CD4-positive, alpha-beta T cell (primary cell): ENCODE results near the gene SOX13. TPM values are rescaled to one million over a fixed set of nuclear protein-coding genes. Genes with fewer than 3 reads are reported as not detected.

Source experiments
- ATAC-seq: fragments of 200-7000 bp; cut with Tn5 transposase; one replicate; pipeline ENCODE4 v1.10.0; 2022; ENCODE audit warnings: mild to moderate bottlenecking; ENCODE audit not compliant: poor library complexity
- CTCF ChIA-PET: fragments of 350-600 bp; sonication (Branson Sonifier 250); formaldehyde crosslinking; loops from one replicate; lab custom pipeline; 2021; ENCODE audit warnings: antibody characterized with exemption, inconsistent platforms; lab: Charles Lee
- POLR2A ChIA-PET: fragments of 350-600 bp; sonication (Branson Sonifier 250); formaldehyde crosslinking; loops from one replicate; lab custom pipeline; 2021; ENCODE audit warnings: antibody characterized with exemption, inconsistent platforms; lab: Charles Lee
- DNase-seq, 14 experiments: peaks; one replicate each; pipeline ENCODE4 v3.0.0-alpha.2; 2013 to 2020; ENCODE audit warnings: mixed read lengths in 2 of 14
- H3K27ac ChIP-seq, 2 donors: one replicate each; pipeline versions ENCODE4 v1.5.1 to v1.7.0; 2013; ENCODE audit warnings: low read length in 2 of 2, low read depth in 1 of 2, mild to moderate bottlenecking in 1 of 2
- H3K27me3 ChIP-seq, 2 experiments: 1 replicate in 1 of 2; 2 replicates in 1 of 2; pipeline versions ENCODE4 v1.6.1 to v1.7.0; 2013; ENCODE audit warnings: low read length in 2 of 2, control low read depth in 1 of 2, mild to moderate bottlenecking in 1 of 2, moderate library complexity in 1 of 2; ENCODE audit not compliant: insufficient read depth in 2 of 2, control insufficient read depth in 1 of 2
- H3K36me3 ChIP-seq: one replicate; pipeline ENCODE4 v1.6.1; 2013; ENCODE audit warnings: low read length, control low read depth; ENCODE audit not compliant: insufficient read depth
- H3K4me1 ChIP-seq: one replicate; pipeline ENCODE4 v1.6.1; 2013; ENCODE audit warnings: low read length, control low read depth; ENCODE audit not compliant: insufficient read depth
- H3K4me3 ChIP-seq: one replicate; pipeline ENCODE4 v1.5.1; 2013; ENCODE audit warnings: mild to moderate bottlenecking, low read length, moderate library complexity
- H3K9me3 ChIP-seq, 2 experiments: 1 replicate in 1 of 2; 2 replicates in 1 of 2; pipeline versions ENCODE4 v1.6.1 to v1.7.0; 2013; ENCODE audit warnings: low read length in 2 of 2, mild to moderate bottlenecking in 2 of 2, control low read depth in 1 of 2, moderate library complexity in 1 of 2; ENCODE audit not compliant: control insufficient read depth in 1 of 2, insufficient read depth in 1 of 2
- H3K27ac Mint-ChIP-seq: one replicate; pipeline ENCODE4 v1.8.0; 2020; ENCODE audit warnings: mixed read lengths
- H3K27me3 Mint-ChIP-seq: one replicate; pipeline ENCODE4 v1.8.0; 2021; ENCODE audit warnings: mixed read lengths
- H3K36me3 Mint-ChIP-seq: one replicate; pipeline ENCODE4 v1.8.0; 2021; ENCODE audit warnings: low read depth, mixed read lengths
- H3K4me1 Mint-ChIP-seq: one replicate; pipeline ENCODE4 v1.8.0; 2021; ENCODE audit warnings: low read depth, mixed read lengths
- H3K4me3 Mint-ChIP-seq: one replicate; pipeline ENCODE4 v1.8.0; 2020; ENCODE audit warnings: mild to moderate bottlenecking, mixed read lengths
- H3K9me3 Mint-ChIP-seq: one replicate; pipeline ENCODE4 v1.8.0; 2020; ENCODE audit warnings: mixed read lengths
- intact Hi-C, 2 experiments: fragments of 100-400 bp; cut with DNase I in 1 of 2; cut with micrococcal nuclease in 1 of 2; formaldehyde crosslinking; loops; one replicate each; pipeline versions ENCODE4 v1.15.1 to v1.9.0; 2023 to 2025; cut with DNase I, micrococcal nuclease
- total RNA-seq, 174 experiments: library from RNA in 2 of 174; stranded (reverse) in 2 of 174; gene quantifications; one replicate each; pipeline ENCODE4 v1.2.3 and lab custom pipeline; 2021 to 2026
- TF ChIP-seq, protein P1 (sequence below): fragments of 200-600 bp; IDR thresholded peaks from one replicate; pipeline ENCODE4 v1.8.0; 2022; ENCODE audit warnings: antibody characterized with exemption, mild to moderate bottlenecking

The SOX13 gene
- total RNA-seq, 2 experiments from 2014 or later, result 1.8 to 1.9 TPM

DNA sequence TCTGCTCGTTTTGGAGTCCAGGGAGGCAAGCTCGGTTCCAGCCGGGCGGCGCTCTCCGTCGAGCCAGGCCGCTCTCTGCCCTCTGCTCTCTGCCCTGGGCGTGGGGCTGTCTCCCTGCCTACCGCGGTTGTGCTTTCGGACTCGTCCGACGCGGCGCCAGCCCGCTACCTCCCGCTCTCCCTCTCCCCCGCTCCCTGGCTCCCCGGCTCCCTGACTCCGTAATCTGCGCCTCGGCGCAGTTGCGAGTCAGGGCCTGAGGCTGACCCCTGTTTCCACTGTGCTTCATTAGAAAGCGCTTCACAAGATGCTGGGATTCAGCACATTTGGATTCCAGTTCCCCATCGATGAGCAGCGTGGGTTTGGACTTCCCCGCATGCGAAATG lies 2.2 kb downstream of the SOX13 start:
- POLR2A ChIA-PET, result no interaction called here

DNA sequence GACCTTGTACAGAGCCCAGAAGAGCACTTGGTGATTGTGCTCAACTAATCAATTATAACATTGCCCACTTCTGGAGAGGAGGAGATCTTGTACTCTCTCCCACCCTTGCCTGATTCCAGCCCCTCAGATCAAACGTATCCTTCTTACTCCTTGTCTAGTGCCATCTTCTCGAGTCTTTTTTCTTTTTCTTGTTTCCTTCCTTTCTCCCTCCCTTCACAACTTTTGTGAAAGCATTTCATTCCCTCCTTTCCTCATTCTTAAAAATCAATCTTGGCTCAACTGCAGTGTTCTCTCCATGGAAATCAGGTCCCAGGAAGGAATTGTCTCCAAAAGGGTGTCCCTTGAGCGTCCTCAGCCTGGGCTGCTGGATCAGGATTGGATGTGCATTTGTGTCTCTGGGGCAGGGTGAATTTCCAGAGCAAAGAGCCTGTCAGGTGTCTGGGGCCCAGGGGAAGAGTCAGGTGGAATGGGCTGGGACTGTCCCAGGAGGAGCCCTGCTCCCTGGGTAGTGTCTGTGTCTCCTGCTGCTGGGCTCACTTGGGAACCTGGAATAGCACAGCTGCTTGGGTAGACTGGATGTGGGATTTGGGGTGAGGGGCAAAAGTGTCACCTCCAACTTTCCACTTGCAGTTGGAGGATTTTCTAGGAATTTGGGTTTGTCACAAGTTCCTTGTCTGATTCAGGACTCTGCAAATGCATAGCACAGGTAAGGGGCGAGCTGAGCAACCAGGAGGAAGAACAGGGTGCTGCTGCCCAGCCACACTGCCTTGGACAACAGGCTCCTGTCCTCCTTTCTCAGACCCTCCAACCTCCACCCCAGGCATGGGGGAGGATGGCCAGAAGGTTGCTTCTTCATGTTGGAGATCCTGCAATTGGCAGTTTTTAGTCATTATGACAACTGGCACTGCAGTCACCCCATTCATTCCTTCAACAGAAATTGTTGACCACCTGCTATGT lies 3.3 kb downstream of the SOX13 start:
- ATAC-seq (no peak), DNase-seq (no peak)
- peaks cover 13% of the 10 kb centered on the region for H3K4me1 Mint-ChIP-seq
- ChIA-PET CTCF (no interaction called here), POLR2A (no interaction called here)
- Histone ChIP-seq H3K9me3 (peaks cover 0 to 11% of the 10 kb centered on the region in 2 experiments), H3K4me1 (peaks cover 31% of the 10 kb centered on the region), H3K27me3 (peaks cover 27 to 34% of the 10 kb centered on the region in 2 experiments), H3K27ac (no peak overlapping the region), H3K4me3 (no peak overlapping the region), H3K36me3 (no peaks in the 10 kb centered on the region)
- H3K9me3 Mint-ChIP-seq, result no peaks in the 10 kb centered on the region
- H3K4me3 Mint-ChIP-seq, result no peak overlapping the region
- TF ChIP-seq, protein P1, sequence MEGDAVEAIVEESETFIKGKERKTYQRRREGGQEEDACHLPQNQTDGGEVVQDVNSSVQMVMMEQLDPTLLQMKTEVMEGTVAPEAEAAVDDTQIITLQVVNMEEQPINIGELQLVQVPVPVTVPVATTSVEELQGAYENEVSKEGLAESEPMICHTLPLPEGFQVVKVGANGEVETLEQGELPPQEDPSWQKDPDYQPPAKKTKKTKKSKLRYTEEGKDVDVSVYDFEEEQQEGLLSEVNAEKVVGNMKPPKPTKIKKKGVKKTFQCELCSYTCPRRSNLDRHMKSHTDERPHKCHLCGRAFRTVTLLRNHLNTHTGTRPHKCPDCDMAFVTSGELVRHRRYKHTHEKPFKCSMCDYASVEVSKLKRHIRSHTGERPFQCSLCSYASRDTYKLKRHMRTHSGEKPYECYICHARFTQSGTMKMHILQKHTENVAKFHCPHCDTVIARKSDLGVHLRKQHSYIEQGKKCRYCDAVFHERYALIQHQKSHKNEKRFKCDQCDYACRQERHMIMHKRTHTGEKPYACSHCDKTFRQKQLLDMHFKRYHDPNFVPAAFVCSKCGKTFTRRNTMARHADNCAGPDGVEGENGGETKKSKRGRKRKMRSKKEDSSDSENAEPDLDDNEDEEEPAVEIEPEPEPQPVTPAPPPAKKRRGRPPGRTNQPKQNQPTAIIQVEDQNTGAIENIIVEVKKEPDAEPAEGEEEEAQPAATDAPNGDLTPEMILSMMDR, result no peak
- intact Hi-C loops, result no loop called here
- H3K36me3 Mint-ChIP-seq, result no peaks in the 10 kb centered on the region
- no peak overlapping the region for H3K27ac Mint-ChIP-seq
- peaks cover 75% of the 10 kb centered on the region for H3K27me3 Mint-ChIP-seq

More for the DNA sequence above, 2.2 kb downstream of the SOX13 start:
- ATAC-seq (no peak), DNase-seq (no peak)
- H3K27ac Mint-ChIP-seq, result no peak overlapping the region
- intact Hi-C loops, result no loop called here
- no peaks in the 10 kb centered on the region for H3K36me3 Mint-ChIP-seq
- H3K27ac ChIP-seq, result no peak overlapping the region
- H3K4me1 ChIP-seq, result peaks cover 29% of the 10 kb centered on the region
- H3K4me1 Mint-ChIP-seq, result peaks cover 13% of the 10 kb centered on the region
- no peaks in the 10 kb centered on the region for H3K9me3 Mint-ChIP-seq
- peaks cover 83% of the 10 kb centered on the region for H3K27me3 Mint-ChIP-seq
- peak overlapping the region; percentile 63 for H3K4me3 ChIP-seq
- peaks cover 29 to 34% of the 10 kb centered on the region in 2 experiments for H3K27me3 ChIP-seq
- TF ChIP-seq, protein P1, result no peak
- H3K9me3 ChIP-seq, result peaks cover 0 to 11% of the 10 kb centered on the region in 2 experiments
- no peaks in the 10 kb centered on the region for H3K36me3 ChIP-seq
- CTCF ChIA-PET, result no interaction called here
- peak overlapping the region; percentile 73 for H3K4me3 Mint-ChIP-seq

DNA sequence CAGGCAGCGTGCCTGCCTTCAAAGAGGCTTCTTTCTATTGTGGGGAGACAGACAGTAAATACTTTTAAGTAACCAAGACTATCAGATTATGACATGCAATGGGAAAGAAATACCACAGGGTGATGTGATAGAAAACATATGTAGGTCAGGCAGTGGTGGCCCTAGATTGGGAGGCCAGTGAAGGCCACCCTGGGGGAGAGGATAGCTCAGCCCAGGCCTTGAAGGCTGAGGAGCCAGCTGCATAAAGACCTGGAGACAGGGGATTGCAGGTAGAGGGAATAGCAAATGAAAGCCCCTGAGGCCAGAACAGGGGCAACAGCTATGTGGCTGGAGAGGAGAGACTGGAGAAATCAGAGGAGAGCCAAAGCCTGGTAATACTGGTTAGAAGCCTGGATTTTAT lies 4.0 kb downstream of the SOX13 start:
- H3K27ac Mint-ChIP-seq, result no peak overlapping the region
- H3K27me3 Mint-ChIP-seq, result peaks cover 68% of the 10 kb centered on the region
- Histone ChIP-seq H3K4me3 (no peak overlapping the region), H3K27me3 (peaks cover 24 to 34% of the 10 kb centered on the region in 2 experiments), H3K9me3 (peaks cover 0 to 11% of the 10 kb centered on the region in 2 experiments), H3K27ac (no peak overlapping the region), H3K36me3 (no peaks in the 10 kb centered on the region), H3K4me1 (peaks cover 31% of the 10 kb centered on the region)
- H3K9me3 Mint-ChIP-seq, result no peaks in the 10 kb centered on the region
- TF ChIP-seq, protein P1, result no peak
- ATAC-seq (no peak), DNase-seq (no peak)
- ChIA-PET CTCF (no interaction called here), POLR2A (no interaction called here)
- peaks cover 13% of the 10 kb centered on the region for H3K4me1 Mint-ChIP-seq
- H3K4me3 Mint-ChIP-seq, result no peak overlapping the region
- H3K36me3 Mint-ChIP-seq, result no peaks in the 10 kb centered on the region
- intact Hi-C loops, result no loop called here
